NCI-H146 treated with DMSO at 0.1 percent for 48 hours (cell line): ENCODE measurements around the gene MKX.

ENCODE experiments used
- DNase-seq: peaks from one replicate; lab custom pipeline; 2025; ENCODE audit not compliant: unreplicated experiment; lab: John Stamatoyannopoulos, UW

Gene MKX

DNA sequence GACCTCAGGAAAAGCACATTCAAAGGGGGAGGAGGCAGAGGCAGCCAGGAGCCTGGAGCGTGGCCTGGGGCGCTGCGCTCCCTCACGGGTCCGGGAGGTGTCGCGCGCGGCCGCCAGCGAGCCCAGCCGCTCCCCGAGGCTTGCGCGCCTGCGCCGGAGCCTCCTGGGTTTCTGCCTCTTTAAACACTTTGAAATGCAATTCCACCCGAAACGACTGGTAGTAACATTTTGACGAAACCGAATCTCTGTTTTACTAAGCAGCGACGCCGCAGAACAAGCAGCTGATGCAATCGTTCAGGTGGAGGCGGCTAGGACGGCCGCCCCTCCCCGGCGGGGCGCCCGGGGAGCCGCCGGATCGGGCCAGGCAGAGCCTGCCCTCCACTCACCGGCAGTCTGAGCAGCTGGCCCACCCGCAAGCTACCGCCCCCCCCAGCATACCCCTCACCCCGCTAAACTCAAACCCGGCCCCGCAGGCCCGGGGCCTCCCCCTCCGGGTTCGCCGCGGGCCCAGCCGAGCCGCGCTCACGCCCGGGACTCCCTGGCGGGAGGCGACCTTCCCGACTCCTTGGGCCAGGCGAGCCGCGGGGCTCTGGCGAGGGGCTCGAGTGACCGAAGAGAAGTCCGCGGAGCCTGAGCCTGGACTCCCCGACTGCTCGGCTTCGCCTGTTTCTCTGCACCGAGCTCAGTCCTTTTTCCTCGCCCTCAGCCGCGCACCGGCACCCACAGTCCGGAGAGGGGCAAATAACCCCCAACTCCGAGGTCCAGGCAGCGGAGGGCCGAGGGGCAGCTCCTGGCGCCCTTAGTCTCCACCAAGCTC, 3.2 kb downstream of the MKX start:
- no peak for DNase-seq

- DNase-seq, result no peak
These were observed 4.2 kb downstream of the MKX start for GRCh38 chr10:27741173-27742091.

DNA sequence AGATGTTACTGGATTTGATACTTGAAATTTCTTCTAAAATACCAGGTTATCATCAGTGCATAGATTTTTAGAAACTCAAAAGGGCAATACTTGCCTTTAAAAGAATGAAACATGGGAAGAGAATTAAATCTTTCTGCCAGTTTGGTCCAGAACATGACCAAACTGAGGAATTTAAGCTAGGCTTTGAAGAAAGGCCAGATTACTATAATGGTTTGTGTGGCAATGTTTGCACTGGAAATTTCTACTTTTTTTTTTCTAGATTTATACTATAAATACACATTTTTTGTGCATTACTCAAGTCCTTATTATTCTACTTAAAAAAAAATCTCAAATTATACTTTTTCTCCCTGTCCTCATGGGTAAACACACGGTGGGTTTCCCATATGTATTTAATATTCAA, 9.2 kb downstream of the MKX start:
- DNase-seq, result no peak

DNA sequence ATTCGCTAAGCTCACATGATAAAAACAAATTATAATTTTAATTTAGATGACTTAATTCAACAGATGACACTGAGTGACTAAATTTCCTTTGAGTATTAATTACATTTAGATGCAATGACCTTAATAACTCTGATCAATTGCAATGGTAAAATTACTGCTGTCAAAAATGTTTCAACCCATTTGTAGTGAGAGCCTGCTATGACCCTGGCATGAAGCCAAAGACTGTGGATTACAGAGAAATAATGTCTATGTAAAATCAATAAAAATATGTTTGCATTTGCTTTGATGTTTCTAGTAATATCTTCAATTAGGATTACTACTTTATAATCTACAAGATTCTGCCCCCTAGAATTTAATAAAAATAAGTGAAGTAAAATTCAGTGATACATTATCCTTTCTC, 15.6 kb downstream of the MKX start:
- no peak for DNase-seq

DNA sequence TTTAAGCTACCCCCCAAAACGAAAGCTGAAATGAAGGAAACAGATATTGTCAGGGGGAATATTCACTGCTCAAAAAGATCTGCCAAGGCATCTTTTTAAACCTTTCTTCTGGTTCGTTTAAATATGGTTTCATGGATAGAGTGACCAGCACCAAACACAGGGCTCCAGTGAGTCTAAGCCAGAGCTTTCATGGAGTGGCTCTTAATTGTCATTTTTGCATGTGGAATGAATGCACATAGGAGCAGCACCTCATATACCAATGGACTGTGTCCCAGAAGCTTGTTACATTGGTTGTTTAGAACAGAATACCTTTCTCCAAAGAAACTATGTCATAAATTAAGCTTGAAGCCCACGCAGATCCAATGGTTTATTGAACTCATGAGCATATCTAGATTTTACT, 17.3 kb downstream of the MKX start:
- no peak for DNase-seq

DNA sequence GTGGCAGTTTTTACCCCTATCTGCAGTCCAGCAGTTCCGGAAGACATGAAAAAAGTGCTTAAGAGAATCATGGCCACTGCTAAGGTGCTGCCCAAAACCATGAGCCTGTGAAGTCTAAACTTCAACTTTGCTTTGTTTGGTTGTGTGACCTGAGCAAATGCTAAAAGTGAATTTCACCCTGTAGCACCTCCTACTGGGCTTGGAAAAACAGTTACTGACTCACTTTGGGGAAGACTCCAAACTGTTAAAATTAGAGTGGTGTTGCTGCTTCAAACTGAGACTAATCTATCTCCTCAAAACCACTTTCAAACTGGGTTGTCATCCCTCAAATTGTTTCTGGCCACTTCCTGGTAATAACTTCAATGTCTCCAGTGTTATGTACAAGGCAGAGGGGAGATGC, 21.3 kb downstream of the MKX start:
- DNase-seq, result no peak

DNA sequence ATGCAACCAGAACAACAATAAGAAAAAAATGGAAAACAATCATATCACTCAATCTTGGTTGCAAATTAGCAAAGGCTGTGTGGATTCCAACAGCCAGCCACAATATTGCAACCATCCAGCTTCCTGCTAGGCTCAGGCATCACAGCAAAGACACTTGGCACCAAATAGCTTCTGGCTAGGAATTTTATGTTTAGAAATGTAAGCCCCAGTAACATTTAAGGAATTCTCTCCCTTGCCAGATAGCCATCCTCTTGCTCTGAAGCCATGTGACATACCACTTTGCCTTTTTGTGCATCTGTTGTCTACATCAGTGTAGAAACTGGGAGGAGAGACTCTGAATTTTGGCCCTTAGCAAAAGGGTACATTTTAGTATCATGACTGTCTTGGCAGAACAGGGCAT, 22.2 kb downstream of the MKX start:
- no peak for DNase-seq

DNA sequence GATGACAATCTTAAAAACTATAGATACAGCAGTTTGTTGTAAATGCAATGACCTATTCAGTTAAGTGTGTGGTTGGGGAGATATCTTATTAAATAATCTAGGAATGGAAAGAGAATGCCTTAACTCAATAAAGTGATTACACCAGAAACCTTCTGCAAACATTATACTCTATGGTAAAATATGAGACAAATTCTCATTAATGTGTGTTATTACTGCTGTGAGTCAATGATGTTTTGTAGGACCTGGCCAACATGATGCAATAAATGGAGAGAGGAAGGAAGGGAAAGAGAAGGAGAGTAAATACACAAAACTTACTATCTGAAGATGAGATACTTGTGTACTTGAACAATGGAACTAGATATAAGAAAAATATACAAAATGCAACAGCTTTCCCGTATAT, 25.1 kb downstream of the MKX start:
- no peak for DNase-seq

DNA sequence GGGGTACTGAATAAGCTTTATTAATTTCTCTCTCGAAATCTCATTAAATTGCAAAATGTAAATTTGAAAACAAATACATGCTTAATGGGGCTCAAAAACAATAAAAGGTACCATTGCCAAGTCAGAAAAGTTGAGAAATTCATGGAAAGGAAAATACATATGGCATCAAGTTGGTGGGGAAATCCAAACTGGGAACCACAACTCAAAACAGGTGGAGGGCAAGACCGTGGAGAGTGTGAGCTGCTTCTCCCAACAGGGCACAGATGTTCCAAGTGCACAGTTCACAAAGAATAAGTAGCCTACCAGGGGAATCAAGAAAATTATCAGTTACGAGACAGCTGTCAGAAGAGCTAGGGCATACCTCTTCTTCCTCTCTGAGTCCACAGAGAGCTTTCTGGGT, 26.6 kb downstream of the MKX start:
- DNase-seq, result no peak

DNA sequence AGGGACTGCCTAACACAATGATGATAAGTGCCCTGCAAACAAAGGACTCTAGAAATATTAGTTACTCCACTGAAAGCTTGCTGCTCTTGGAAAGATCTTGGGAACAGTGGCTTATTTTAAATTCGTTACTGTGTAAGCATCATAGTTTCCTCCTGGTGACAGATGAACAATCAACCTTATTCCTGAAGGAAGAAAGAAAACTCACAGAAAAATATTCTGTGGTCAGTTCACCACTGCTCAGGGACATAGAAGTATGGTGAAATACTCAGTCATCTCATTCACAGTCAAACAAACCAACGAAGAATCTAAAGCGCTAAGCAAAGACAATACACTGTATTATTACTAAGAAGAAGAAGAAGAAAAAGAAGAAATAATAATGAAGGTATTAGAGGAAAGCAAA, 27.8 kb downstream of the MKX start:
- no peak for DNase-seq

- DNase-seq, result no peak
These were observed 28.4 kb downstream of the MKX start for GRCh38 chr10:27717224-27717623.

DNA sequence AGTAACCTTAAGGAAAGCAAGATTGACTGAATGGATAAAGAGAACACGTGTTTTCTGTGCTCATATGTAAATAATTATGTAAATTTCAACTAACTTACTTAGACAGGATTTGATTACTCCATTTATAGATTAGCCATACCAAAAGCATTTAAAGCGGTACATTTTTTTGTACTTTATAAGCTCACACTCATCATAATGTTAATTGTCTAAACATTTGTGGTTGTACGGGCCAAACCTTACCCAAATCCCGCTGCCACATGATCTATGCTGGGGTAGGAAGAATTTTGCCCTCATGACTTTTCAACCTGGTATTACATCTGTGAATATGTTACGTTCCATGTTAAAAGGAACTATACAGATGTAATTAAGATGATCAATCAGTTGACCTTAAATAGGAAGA, 29.1 kb downstream of the MKX start:
- DNase-seq, result no peak

GRCh38 chr10:27715505-27715904, 30.1 kb downstream of the MKX start:
- no peak for DNase-seq

DNA sequence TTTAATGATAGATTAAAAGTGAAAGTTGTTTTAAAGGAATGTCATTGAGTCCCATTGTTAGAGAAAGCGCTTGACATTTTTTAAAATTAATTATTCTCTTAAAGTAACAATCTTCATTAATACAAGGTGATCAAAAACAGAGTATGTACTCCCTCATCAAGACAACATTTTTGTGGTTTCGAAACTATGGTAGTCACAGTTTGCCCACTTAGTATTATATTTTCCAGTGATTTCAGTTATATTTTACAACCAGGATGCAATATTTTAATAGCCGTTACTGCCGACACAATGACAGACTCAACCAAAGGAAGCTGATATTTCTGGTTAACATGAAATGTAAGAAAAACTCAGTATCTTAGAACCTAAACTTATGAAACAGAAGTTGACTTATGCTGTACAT, 31.3 kb downstream of the MKX start:
- DNase-seq, result no peak

DNA sequence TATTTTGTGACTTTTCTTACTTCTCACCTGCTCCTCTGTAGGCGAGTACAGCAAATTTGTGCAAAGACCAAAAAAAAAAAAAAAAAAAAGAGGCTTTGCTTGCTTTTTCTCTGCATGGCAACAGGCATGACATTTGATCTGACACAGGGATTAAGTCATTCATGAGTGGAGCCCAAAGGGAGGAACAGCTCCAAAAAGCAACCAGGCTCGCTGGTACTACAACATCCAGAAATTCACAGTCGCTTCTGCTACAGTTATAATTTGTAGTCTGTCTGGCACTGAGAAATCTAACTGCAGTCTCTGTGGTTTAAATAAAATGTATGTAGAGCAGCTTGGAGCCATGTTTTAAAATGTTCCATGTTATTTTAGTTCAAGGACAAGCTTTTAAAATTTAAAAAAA, 31.7 kb downstream of the MKX start:
- DNase-seq, result no peak

- DNase-seq, result no peak
These were observed 35.6 kb downstream of the MKX start for GRCh38 chr10:27710014-27710413.

- DNase-seq, result no peak
These were observed 36.3 kb downstream of the MKX start for GRCh38 chr10:27709304-27709703.

DNA sequence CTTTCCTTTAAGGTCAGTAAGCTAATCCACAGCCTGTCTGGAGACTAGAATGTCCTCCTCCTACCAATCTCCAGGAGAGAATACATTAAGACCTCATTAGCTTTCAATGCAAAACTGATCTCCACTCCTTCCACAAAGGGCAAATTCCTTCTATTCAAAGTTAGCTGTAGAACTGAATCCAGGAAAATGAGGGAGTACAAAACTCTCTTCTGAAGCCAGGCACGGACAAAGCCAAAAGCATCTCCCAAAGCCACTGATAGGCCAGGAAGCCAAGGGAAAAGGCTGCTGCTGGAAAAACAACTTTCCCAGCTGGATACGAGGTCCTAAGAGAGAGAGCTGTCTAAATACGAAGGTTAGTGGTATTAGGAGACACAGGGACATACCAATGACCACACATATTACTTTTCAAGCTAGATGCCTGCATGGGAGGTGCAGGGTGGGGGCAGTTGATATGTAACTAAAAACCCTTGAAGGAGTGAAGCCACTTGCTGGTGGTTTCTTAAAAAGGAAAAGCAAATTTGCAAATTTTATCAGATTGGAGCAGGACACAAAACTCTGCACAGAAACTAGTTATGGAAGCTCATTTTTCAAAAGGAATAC, 43.6 kb downstream of the MKX start:
- no peak for DNase-seq

DNA sequence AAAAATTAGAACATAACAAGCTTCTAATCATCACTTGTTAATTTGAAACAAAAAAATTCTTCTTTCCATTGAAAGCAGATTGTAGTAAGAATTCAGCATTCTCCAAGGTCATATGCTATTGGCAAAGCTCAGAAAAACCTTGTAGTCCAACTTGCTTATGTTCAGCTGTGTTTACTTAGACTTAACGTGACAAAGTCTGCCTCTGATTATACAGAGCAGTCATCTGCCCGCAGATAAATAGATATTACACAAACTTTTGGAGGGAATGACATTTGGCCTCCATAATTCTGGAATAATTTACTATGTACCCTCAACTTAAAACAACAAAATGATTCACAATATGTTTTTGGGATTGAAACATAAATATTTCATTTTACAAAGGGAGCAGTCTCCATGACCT, 45.8 kb downstream of the MKX start:
- DNase-seq, result no peak

- DNase-seq, result no peak
These were observed 46.7 kb downstream of the MKX start for GRCh38 chr10:27698961-27699360.

- no peak for DNase-seq
These were observed 49.2 kb downstream of the MKX start for GRCh38 chr10:27696466-27696865.

GRCh38 chr10:27695706-27696105, 49.9 kb downstream of the MKX start:
- no peak for DNase-seq
